Fibroblast of lung (primary cell): ENCODE results near the gene CLIC5. TPM values are rescaled to one million over a fixed set of nuclear protein-coding genes. Genes with fewer than 3 reads are reported as not detected.
A peak's percentile ranks its signal among the peaks of the same experiment; 100 is the strongest.

Source experiments
- DNase-seq, 2 donors: peaks; one replicate each; pipeline versions ENCODE4 v3.0.0 to v3.0.0-alpha.2; 2010; ENCODE audit warnings: low read depth in 2 of 2
- H2AFZ ChIP-seq: 2 replicates; pipeline ENCODE4 v1.5.1; 2012; ENCODE audit warnings: low read length, control low read depth, inconsistent platforms
- H3K27ac ChIP-seq: 2 replicates; pipeline ENCODE4 v1.5.1; 2011; ENCODE audit warnings: low read length, control low read depth; ENCODE audit not compliant: insufficient read depth
- H3K27me3 ChIP-seq: 2 replicates; pipeline ENCODE4 v1.5.1; 2011; ENCODE audit warnings: mild to moderate bottlenecking, low read length; ENCODE audit not compliant: control insufficient read depth, insufficient read depth
- H3K36me3 ChIP-seq: 2 replicates; pipeline ENCODE4 v1.5.1; 2011; ENCODE audit warnings: low read length; ENCODE audit not compliant: control insufficient read depth, insufficient read depth
- H3K4me1 ChIP-seq: 2 replicates; pipeline ENCODE4 v1.5.1; 2011; ENCODE audit warnings: low read length; ENCODE audit not compliant: control insufficient read depth, insufficient read depth; ENCODE audit errors: extremely low read depth
- H3K4me2 ChIP-seq: 2 replicates; pipeline ENCODE4 v1.5.1; 2011; ENCODE audit warnings: low read length, control low read depth; ENCODE audit not compliant: insufficient read depth; ENCODE audit errors: extremely low read depth
- H3K4me3 ChIP-seq, 4 experiments: fragments of 200-600 bp in 1 of 4; sonication (generic) in 1 of 4; replicated peaks in 1 of 4; 2 replicates each; pipeline ENCODE4 v1.5.1; 2011 to 2016; ENCODE audit warnings: low read length in 4 of 4, low read depth in 3 of 4, mild to moderate bottlenecking in 3 of 4, control low read depth in 2 of 4, inconsistent platforms in 1 of 4, mixed read lengths in 1 of 4; ENCODE audit not compliant: insufficient read depth in 1 of 4; ENCODE audit errors: control extremely low read depth in 1 of 4
- H3K79me2 ChIP-seq: 2 replicates; pipeline ENCODE4 v1.5.1; 2012; ENCODE audit warnings: mild to moderate bottlenecking, low read length, inconsistent platforms; ENCODE audit not compliant: control insufficient read depth, insufficient read depth
- H3K9ac ChIP-seq: 2 replicates; pipeline ENCODE4 v1.5.1; 2011; ENCODE audit warnings: mild to moderate bottlenecking, low read length, control low read depth; ENCODE audit not compliant: insufficient read depth
- H3K9me3 ChIP-seq: 2 replicates; pipeline ENCODE4 v1.5.1; 2012; ENCODE audit warnings: low read depth, low read length; ENCODE audit not compliant: control insufficient read depth, insufficient read depth
- H4K20me1 ChIP-seq: 2 replicates; pipeline ENCODE4 v1.5.1; 2011; ENCODE audit warnings: low read length; ENCODE audit not compliant: control insufficient read depth, insufficient read depth; ENCODE audit errors: extremely low read depth
- EZH2 ChIP-seq: IDR thresholded peaks from 2 replicates; pipeline ENCODE4 v1.5.1; 2012; ENCODE audit warnings: low read length, control low read depth, mild to moderate bottlenecking; ENCODE audit errors: missing control alignments
- polyA plus RNA-seq, 2 donors: library from polyadenylated mRNA; depleted of rRNA in 1 of 2; stranded (reverse) in 1 of 2; unstranded in 1 of 2; fragments of >200 nt; gene quantifications; 2 replicates each; pipeline ENCODE4 v1.2.1, GENCODE V29; 2011 to 2012; ENCODE audit warnings: missing spikeins in 1 of 2
- total RNA-seq: library from RNA; depleted of rRNA; stranded (reverse); fragments of >200 nt; gene quantifications from 2 replicates; pipeline ENCODE4 v1.2.1, GENCODE V29; 2014
- TF ChIP-seq, protein P1 (sequence below), 2 donors: IDR thresholded peaks in 1 of 2; conservative IDR thresholded peaks in 1 of 2; 1 replicate in 1 of 2; 2 replicates in 1 of 2; pipeline ENCODE4 v1.5.1; 2011 to 2012; ENCODE audit warnings: low read length in 2 of 2, control low read depth in 1 of 2, inconsistent platforms in 1 of 2, low read depth in 1 of 2, mild to moderate bottlenecking in 1 of 2

CLIC5 gene
- total and polyA plus RNA-seq, 2 donors (not counting 1 experiment from before 2014, with no cell fraction given) = 0.03 TPM; not detected in 1

DNA sequence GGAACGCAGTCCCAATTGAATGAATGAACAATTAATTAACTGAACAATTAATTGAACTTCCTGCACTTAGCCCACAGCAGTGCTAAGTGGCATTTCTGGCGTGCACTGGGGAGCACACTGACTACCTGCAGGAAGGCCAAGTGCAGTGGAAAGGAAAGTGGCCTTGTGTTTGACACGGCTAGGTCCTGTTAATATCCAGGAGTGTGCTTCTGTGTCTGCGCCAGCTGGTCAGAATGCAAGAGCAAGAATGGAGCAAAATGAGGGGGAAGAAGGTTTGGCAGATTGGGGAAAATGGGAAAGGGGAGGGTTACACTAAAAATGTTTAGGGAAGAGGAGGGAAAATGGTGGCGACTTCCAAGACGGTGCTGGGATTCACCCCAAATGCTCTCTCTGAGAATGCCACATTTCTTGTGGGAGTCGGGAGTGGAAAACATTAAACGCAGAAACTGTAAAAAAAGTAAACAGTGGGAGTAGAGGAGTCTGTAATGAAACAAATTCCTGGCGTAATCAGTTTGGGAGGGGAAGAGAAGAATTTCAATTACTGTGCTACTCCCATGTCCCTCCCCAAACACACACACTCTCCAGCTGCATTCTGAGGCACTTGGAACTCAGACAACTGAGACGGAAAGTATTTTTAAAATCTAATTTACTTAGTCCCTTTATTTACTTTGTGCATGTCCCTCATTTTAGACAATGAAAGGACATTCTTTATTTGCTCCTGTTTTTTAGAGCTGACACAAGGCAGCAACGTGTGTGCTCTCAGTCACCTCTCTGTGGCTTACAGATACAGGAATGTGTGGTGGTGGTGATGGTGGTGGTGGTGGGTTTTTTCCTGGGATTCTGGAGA lies 64.1 kb downstream of the CLIC5 start:
- no peak for TF ChIP-seq EZH2
- Histone ChIP-seq H3K36me3 (no peaks in the 10 kb centered on the region), H3K4me3 (no peak overlapping the region), H3K4me1 (peaks cover 2% of the 10 kb centered on the region), H4K20me1 (no peaks in the 10 kb centered on the region), H3K27me3 (peaks cover 2% of the 10 kb centered on the region), H3K27ac (no peak overlapping the region), H3K9ac (no peak overlapping the region), H2AFZ (no peak overlapping the region), H3K4me2 (no peak overlapping the region), H3K79me2 (no peaks in the 10 kb centered on the region), H3K9me3 (no peaks in the 10 kb centered on the region)
- DNase-seq = peak in 1 of 2 donors; percentile 46

DNA sequence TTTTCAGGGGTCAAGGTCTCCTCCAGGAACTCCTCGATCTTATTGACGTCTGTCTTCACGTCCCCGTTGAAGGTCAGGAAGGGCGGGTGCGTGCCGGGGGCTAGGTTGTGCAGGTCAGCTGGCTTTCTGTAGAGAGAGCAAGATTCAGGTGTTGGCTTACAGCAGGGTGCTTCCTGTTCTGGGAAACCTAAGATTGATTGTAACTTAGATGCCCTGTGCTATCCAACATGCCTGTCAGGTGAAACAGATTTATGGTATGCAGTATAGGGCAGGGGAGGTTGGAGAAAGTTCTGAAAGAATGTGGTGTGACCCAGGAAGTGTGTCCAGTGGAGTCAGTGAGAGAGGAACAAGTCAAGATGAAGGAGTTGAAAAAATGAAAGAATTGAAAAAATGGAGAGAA lies 66.4 kb downstream of the CLIC5 start:
- Histone ChIP-seq H3K4me1 (peaks cover 2% of the 10 kb centered on the region), H3K36me3 (no peaks in the 10 kb centered on the region), H3K4me2 (no peak overlapping the region), H2AFZ (no peak overlapping the region), H3K9ac (no peak overlapping the region), H3K79me2 (no peaks in the 10 kb centered on the region), H3K27ac (no peak overlapping the region), H3K27me3 (peaks cover 2% of the 10 kb centered on the region), H4K20me1 (no peaks in the 10 kb centered on the region), H3K4me3 (no peak overlapping the region), H3K9me3 (no peaks in the 10 kb centered on the region)
- DNase-seq = peak in 1 of 2 donors; percentile 65
- no peak for TF ChIP-seq EZH2
- TF ChIP-seq, protein P1, sequence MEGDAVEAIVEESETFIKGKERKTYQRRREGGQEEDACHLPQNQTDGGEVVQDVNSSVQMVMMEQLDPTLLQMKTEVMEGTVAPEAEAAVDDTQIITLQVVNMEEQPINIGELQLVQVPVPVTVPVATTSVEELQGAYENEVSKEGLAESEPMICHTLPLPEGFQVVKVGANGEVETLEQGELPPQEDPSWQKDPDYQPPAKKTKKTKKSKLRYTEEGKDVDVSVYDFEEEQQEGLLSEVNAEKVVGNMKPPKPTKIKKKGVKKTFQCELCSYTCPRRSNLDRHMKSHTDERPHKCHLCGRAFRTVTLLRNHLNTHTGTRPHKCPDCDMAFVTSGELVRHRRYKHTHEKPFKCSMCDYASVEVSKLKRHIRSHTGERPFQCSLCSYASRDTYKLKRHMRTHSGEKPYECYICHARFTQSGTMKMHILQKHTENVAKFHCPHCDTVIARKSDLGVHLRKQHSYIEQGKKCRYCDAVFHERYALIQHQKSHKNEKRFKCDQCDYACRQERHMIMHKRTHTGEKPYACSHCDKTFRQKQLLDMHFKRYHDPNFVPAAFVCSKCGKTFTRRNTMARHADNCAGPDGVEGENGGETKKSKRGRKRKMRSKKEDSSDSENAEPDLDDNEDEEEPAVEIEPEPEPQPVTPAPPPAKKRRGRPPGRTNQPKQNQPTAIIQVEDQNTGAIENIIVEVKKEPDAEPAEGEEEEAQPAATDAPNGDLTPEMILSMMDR (conservative IDR thresholded peaks at IDR 0.05 in 1 of 2, IDR thresholded peaks at IDR 0.05 in 1 of 2; ENCODE audit: low read depth in 1 of 2, low read length in 2 of 2) = no peak

GRCh38 chr6:45947807-45948206 lies 67.9 kb downstream of the CLIC5 start:
- Histone ChIP-seq H3K9me3 (no peaks in the 10 kb centered on the region), H3K4me3 (no peak overlapping the region), H3K36me3 (no peaks in the 10 kb centered on the region), H3K27ac (no peak overlapping the region), H3K9ac (no peak overlapping the region), H4K20me1 (no peaks in the 10 kb centered on the region), H3K27me3 (peaks cover 2% of the 10 kb centered on the region), H2AFZ (no peak overlapping the region), H3K4me2 (no peak overlapping the region), H3K79me2 (no peaks in the 10 kb centered on the region), H3K4me1 (peaks cover 2% of the 10 kb centered on the region)
- no peak for DNase-seq
- TF ChIP-seq, protein P1 (conservative IDR thresholded peaks at IDR 0.05 in 1 of 2, IDR thresholded peaks at IDR 0.05 in 1 of 2; ENCODE audit: low read depth in 1 of 2, low read length in 2 of 2) = no peak
- no peak for TF ChIP-seq EZH2
